Raji (cell line): Measurements from ENCODE around the gene SAT2.

Source experiments
- POLR2A ChIP-seq: IDR thresholded peaks from 2 replicates; pipeline ENCODE4 v1.6.1; 2011; ENCODE audit warnings: low read depth, low read length, control low read depth; ENCODE audit not compliant: insufficient read depth

SAT2 gene

DNA sequence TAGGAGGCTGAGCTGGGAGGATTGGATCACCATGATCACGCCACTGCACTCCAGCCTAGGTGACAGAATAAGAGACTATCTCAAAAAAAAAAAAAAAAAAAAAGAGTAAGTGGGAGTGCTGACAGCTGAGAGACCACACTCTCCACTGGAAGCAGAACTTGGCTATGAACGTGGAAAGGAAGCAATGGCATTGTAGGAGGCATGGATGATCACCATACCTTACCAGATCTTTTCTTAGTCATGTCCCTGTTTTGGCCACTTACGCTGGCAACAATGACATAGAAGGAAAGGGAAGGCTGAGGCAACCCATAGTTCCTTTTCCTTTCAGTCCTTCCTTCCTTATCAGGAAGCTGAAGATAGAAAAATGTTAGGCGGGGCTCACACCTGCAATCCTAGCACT lies 19.4 kb upstream of the SAT2 start:
- no peak for TF ChIP-seq POLR2A

DNA sequence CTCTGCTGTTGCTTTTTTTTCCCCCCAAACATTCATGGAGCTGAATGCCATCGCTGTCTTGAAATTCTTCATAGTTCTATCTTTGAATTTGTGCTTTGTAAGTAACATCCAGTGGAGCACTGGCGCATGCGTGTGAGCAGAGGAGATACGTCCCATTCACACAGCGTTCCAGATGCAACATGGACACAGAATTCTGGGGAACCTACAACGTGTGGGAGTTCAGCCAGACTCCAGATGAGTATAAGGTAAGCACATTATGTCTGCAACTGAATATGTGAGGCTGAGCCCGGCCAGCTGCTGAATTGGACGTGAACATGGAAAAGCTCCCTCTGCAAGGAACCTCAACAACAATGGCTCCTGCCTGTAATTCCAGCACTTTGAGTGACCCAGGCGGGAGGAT lies 18.8 kb upstream of the SAT2 start:
- TF ChIP-seq POLR2A: no peak

DNA sequence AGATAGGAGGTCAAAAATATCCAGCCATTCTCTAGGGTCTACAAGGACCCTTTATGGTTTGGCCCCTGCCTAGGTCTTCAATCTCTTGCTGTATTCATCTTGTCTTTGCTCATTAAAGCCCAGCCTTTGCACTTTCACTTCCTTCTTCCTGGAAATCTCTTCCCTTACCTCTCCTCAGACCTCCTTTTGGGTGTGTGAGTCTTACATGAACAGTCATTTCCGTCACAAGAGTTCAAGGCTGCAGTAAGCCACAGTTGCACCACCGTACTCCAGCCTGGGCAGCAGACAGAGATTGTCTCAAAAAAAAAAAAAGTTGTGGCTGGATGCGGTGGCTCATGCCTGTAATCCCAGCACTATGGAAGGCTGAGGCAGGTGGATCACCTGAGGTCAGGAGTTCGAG lies 17.2 kb upstream of the SAT2 start:
- TF ChIP-seq POLR2A: no peak

DNA sequence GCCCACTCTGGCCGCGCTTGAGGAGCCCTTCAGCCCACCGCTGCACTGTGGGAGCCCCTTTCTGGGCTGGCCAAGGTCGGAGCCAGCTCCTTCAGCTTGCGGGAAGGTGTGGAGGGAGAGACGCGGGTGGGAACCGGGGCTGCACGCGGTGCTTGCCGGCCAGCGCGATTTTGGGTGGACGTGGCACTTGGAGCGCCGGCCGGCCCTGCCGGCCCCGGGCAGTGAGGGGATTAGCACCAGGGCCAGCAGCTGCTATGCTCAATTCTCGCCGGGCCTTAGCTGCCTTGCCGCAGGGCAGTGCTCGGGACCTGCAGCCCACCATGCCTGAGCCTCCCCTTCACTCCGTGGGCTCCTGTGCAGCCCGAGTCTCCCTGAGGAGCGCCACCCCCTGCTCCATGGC lies 13.2 kb upstream of the SAT2 start:
- no peak for TF ChIP-seq POLR2A

DNA sequence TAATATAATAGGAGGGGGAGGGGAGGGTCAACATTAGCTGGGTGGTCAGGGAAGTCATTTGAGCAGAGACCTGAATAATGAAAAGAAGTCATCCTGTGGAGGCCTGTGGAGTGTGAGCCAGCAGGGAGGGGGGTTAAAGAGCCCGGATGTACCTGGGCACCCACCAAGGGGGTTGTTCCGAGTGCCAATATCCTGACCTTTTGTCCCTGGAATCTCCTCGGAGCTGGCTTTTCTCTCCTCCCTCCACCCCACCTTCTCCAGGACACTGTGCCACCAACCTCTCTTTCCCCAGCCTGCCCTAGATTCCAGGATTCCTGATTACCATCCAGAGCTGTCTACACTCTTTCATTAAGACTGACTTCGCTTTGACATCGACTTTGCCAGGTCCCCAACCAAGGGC lies 8.5 kb upstream of the SAT2 start:
- TF ChIP-seq POLR2A: no peak

DNA sequence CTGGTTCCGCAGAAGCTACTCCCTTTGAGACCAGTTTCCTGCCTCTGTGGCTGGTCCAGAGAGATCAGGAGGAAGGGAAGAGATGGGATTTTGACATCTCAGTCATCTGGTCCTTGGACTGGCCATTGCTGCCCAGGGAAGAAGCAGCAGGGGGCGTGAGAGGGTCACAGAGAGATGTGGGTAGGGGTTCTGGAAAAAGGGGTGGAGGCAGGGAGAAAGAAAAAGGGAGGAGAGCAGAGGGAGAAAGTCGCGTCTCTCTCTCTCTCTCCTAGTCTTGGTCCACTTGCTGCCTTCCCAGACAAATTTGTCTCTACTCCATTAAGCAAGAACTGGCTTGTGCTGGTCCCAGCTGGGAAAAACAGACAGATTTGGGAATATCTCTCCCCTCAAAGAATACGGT lies 6.8 kb upstream of the SAT2 start:
- TF ChIP-seq POLR2A: no peak

DNA sequence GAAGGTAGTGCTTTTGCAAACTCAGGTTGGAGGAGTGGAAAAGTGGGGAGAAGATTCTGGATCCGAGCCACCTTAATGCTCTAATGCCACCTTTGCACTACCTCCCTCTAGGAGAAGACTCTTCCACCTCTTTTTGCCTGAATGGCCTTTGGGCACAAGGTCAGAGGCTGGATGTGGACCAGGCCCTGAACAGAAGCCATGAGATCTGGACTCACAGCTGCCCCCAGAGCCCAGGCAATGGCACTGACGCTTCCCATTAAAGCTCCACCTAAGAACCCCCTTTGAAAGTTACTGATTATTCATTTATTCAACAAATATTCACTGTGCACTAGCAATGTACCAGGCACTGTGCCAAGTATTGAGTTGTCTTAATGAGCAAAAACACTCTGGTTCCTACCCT lies 5.5 kb upstream of the SAT2 start:
- TF ChIP-seq POLR2A: no peak

DNA sequence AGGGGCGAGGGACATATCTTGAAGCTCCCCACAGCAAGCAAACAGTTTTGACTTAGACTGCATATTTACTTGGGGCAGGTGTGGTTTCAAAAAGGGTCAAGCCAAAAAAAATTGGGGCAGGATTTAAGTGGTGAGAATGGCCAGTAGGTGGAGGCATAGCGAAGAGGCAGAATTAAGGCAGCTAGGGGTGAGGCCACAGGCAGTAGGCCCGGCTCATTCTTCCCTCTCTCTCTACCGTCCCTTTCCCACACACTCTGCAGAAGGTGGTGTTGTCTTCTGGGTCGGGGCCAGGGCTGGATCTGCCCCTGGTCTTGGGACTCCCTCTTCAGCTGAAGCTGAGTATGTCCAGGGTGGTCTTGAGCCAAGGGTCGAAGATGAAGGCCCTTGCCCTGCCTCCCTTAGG lies 4.9 kb upstream of the SAT2 start:
- TF ChIP-seq POLR2A: 0 out of 2 replicates have a peak, but pooled peaks have one; percentile 24

DNA sequence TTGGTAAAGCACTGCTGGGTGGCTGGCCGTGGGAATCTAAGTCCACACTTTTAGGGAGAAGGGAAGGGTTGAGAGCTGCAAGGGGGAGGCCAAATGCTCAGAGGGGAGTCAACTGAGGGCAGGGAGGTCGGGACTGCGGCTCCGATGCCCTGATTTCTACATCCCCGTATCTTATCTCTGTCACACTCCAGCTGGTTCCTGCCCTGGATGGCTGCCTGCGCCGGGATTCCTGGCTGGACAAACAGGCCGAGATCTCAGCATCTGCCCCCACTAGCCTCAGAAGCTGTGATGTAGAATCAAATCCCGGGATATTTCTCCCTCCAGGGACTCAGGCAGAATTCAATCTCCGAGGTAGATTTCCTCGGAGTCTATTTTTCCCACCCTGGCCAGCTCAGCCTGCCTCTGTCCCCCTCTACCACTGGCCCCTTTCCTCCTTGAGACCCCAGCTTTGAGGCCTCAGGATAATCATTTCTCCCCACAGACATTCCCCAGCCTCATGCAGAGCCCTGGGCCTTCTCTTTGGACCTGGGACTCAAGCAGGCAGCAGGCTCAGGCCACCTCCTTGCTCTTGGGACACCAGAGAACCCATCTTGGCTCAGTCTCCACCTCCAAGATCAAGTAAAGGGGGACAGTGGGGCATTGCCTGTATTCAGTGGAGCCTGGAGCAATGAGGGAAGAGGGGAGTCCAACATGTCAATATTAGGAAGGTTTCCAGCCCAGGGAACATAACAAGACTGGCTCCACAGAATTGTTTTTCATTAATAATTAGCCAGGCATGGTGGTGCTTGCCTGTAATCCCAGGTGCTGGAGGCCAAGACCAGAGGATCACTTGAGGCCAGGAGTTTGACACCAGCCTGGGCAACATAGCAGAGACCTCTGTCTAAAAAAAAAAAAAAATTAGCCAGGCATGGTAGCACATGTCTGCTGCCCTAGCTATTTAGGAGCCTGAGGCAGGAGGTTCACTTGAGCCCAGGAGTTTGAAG lies 4.1 kb upstream of the SAT2 start:
- no peak for TF ChIP-seq POLR2A

DNA sequence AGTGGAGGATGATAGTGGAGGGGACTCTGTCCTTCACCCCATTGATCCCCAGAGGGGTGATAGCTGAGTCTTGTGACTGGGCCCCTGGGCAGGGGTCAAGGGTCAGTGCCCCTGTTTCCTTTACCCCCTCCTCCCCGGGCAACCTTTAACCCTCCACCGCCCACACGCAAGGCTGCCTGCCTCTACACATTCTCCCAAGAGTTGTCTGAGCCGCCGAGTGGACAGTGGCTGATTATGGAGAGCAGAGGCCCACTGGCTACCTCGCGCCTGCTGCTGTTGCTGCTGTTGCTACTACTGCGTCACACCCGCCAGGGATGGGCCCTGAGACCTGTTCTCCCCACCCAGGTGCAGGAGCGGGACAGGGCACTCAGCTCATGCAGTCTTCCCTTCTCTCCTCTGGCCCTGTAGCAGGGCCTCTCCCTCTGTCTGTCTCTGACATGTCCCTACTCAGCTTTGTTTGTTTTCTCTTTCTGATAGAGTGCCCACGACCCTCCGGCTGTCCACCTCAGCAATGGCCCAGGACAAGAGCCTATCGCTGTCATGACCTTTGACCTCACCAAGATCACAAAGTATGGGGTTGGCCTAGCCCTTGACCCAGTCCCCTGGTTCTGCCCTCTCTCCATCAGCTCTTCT lies 2.4 kb upstream of the SAT2 start, which contains the start of gene SHBG:
TSS of gene SHBG (plus strand) at position 197 of the 633 bp plus-strand sequence. CDS start at position 235, 38 bp downstream.
- TF ChIP-seq POLR2A: no peak

DNA sequence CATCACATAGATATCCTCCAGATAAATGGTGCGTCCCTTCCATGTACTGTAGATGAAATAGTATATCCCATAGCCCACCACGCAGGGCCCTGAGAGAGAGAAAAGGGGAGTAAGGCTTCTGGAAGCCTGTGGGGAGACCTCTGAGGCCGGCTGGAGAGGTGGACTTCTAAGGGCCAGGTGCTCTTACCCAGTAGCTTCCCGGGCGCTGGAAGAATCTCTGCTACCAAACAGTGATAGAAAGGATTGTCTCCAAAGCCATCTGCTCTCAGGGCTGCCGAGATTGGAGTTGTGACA lies 718 bp downstream of the SAT2 start:
- TF ChIP-seq POLR2A: no peak

DNA sequence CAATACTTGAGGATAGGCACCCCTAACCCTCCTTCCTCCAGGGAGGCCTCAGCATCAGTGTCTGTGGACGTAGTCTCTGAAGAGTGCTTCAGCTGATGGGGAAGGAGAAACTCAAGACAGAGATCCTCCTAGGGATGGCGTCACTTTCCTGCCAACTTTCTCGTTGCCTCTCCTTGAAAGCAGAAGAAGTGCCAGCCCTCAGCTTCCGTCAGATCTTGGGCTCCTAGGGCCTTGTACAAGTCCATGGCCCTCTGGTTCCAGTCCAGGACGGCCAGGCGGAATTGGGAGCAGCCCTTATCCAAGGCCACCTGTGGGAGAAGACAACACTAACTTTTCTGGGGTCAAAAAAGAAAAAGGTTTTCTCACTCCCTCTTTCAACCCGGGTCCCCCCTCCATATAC lies 1.3 kb downstream of the SAT2 start:
- no peak for TF ChIP-seq POLR2A

DNA sequence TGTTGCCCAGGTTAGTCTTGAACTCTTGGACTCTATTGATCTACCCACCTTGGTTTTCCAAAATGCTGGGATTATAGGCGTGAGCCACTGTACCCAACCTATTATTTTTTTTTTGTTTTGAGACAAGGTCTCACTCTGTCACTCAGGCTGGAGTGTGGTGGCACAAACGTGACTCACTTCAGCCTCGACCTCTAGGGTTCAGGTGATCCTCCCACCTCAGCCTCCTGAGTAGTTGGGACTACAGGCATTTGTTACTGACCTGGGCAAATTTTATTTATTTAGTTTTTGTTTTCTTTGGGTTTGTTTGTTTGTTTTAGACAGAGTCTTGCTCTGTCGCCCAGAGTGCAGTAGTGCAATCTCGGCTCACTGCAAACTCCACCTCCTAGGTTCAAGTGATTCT lies 4.0 kb downstream of the SAT2 start:
- no peak for TF ChIP-seq POLR2A

DNA sequence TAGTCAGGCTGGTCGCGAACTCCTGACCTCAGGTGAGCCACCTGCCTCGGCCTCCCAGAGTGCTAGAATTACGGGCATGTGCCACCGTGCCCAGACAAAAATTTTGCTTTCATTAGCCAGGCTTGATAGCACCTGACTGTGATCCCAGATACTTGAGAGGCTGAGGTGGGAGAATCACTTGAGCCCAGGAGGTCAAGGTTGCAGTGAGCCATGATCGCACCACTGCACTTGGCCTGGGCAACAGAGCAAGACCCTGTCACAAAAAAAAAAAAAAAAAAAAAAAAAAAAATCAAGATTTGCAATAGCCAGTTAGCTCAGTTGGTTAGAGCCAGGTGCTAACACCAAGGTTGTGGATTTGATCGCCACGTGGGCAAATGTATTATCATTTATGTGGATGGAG lies 6.8 kb downstream of the SAT2 start:
- TF ChIP-seq POLR2A: no peak

DNA sequence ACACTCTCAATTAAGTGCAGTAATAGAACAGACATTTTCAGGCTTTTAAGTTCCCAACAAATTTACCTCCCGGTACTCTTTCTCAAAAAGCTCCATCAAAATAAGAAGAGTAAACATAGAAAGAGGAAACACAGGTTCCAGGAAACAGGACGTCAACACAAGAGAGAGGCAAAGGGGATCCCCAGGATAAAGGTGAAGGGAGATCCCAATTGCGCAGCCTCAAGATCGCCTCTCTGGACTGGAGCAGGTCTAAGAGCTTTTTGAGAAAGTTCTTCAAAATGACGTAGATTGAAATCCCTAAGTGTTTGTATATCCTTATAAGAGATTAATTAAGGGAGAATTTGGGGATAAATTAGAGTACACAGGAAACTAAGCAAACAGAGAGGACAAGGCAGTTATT lies 9.0 kb downstream of the SAT2 start:
- TF ChIP-seq POLR2A: no peak

DNA sequence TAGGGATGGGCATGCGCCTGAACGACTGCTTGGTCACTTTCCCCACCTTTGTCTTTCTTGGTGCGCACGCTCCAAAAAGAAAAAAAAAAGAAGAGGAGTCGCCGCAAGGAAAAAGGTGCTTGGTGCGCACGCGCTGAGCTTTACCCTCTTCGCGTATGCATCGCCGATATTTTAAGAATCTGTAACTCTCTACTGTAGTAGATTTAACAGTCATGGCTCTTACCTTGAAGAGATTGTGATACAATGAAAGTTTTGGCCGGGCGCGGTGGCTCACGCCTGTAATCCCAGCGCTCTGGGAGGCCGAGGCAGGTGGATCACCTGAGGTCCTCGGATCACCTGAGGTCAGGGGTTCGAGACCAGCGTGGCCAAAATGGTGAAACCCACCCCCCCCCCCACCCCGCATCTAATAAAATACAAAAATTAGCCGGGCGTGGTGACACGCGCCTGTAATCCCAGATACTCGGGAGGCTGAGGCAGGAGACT lies 12.3 kb downstream of the SAT2 start:
- peak; percentile 25; the same call in 1 of the 2 replicates for TF ChIP-seq POLR2A

DNA sequence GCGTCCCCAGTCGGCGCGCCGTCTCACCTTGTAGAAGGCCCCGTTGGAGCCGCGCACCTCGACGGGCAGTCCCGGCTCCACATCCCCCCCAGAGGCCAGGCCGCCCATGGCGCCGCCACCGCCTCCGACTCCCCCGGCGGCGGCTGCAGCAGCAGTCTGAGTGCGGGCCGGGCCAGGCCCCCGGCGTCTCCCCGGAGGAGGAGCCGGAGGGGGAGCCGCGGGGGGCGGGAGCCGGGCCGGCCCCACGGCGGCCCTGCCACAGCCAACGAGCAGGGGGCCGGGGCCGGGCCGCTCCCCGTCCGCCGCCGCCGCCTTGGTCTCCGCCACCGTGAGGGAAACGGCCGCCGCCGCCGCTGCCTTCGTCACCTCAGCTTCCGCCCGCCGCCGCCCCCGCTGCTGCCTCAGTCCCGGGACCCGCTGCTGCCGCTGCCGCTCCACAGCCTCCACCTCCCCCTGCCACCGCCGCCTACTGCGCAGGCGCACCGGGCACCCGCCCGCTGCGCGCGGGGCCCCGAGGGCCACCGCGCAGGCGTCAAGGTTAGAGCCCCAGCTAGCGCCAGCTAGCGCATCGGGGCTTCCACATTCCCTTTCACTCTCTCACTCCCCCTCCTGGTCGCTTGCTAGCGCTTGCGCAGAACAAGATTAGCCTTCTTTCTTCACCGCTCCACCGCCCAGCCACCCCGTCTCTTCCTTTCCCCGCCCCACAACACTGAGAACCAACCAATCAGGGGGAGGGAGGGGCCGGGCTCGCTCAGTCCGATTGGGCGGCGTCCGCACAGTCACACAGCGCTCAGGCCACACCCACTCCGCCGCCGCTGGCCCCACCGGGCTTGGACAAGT lies 13.0 kb downstream of the SAT2 start, which contains the start of gene FXR2:
TSS of gene FXR2 (minus strand) at position 473 of the 840 bp plus-strand sequence. CDS start at position 108, 365 bp downstream.
- peak; percentile 41 for TF ChIP-seq POLR2A
